DOHH2 (cell line): Measurements from ENCODE around the gene CNGA3.

Experiments used
- CTCF ChIP-seq: fragments of 200-600 bp; sonication (generic); IDR thresholded peaks from one replicate; pipeline ENCODE4 v1.5.1; 2014; ENCODE audit warnings: antibody characterized with exemption, mild to moderate bottlenecking, low read depth, low read length; ENCODE audit not compliant: poor library complexity, severe bottlenecking
- EZH2phosphoT487 ChIP-seq: fragments of 200-600 bp; sonication (generic); IDR thresholded peaks from 2 replicates; pipeline ENCODE4 v1.6.1; 2017; ENCODE audit warnings: borderline replicate concordance, mild to moderate bottlenecking, antibody characterized with exemption, low read length, moderate library complexity, mixed read lengths

- TF ChIP-seq CTCF (no peak), EZH2phosphoT487 (no peak)
Observed at GRCh38 chr2:98403878-98404277, 57.6 kb downstream of the CNGA3 start.
